H1 (cell line): ENCODE results near the gene ITPR1. TPM values are rescaled to one million over a fixed set of nuclear protein-coding genes. Genes with fewer than 3 reads are reported as not detected.

Source experiments
- CTCF ChIA-PET: fragments of 300-600 bp; sonication (Branson Sonifier 250); formaldehyde crosslinking; loops from one replicate; lab custom pipeline; 2021; ENCODE audit not compliant: partially characterized antibody; lab: Charles Lee
- POLR2A ChIA-PET: fragments of 300-600 bp; sonication (Branson Sonifier 250); formaldehyde crosslinking; loops from one replicate; lab custom pipeline; 2021; ENCODE audit warnings: inconsistent platforms; ENCODE audit not compliant: partially characterized antibody; lab: Charles Lee
- DNase-seq, 2 experiments: peaks; one replicate each; pipeline versions ENCODE4 v3.0.0 to v3.0.0-alpha.2; 2010 to 2022; ENCODE audit warnings: low spot score in 2 of 2, low read depth in 1 of 2, mixed read lengths in 1 of 2
- FAIRE-seq: peaks from 2 replicates; lab custom pipeline; 2011; peaks lifted over from hg19 to GRCh38; lab: Jason Lieb, UNC
- H2AFZ ChIP-seq: 2 replicates; pipeline ENCODE4 v1.8.1; 2012; ENCODE audit warnings: low read length, inconsistent platforms
- H2AK5ac ChIP-seq: 2 replicates; pipeline ENCODE4 v1.6.1; 2013; ENCODE audit warnings: low read depth, low read length
- H2BK120ac ChIP-seq: replicated peaks from 2 replicates; pipeline ENCODE3; 2013; ENCODE audit warnings: low read depth, low read length, inconsistent platforms
- H2BK12ac ChIP-seq: 2 replicates; pipeline ENCODE4 v1.6.1; 2013; ENCODE audit warnings: low read depth, low read length
- H2BK15ac ChIP-seq: 2 replicates; pipeline ENCODE4 v1.6.1; 2013; ENCODE audit warnings: low read length
- H2BK20ac ChIP-seq: 2 replicates; pipeline ENCODE4 v1.6.1; 2013; ENCODE audit warnings: low read length
- H2BK5ac ChIP-seq: 2 replicates; pipeline ENCODE4 v1.6.1; 2013; ENCODE audit warnings: low read depth, low read length
- H3K14ac ChIP-seq: 2 replicates; pipeline ENCODE4 v1.6.1; 2013; ENCODE audit warnings: inconsistent platforms; ENCODE audit not compliant: insufficient read length
- H3K18ac ChIP-seq: 2 replicates; pipeline ENCODE4 v1.6.1; 2013; ENCODE audit warnings: low read length; ENCODE audit errors: extremely low read depth
- H3K23ac ChIP-seq: 2 replicates; pipeline ENCODE4 v1.6.1; 2013; ENCODE audit warnings: inconsistent platforms; ENCODE audit not compliant: insufficient read length
- H3K23me2 ChIP-seq: 2 replicates; pipeline ENCODE4 v1.6.1; 2013; ENCODE audit warnings: low read depth, low read length
- H3K27ac ChIP-seq: 2 replicates; pipeline ENCODE4 v1.6.1; 2011; ENCODE audit warnings: low read depth, low read length, inconsistent platforms
- H3K27me3 ChIP-seq, 4 experiments: replicated peaks in 1 of 4; 1 replicate in 1 of 4; 2 replicates in 3 of 4; pipeline versions ENCODE4 v1.6.1 to v1.8.1; 2011 to 2013; ENCODE audit warnings: low read length in 3 of 4, mild to moderate bottlenecking in 3 of 4, inconsistent platforms in 2 of 4, mixed read lengths in 2 of 4, moderate library complexity in 1 of 4; ENCODE audit not compliant: control insufficient read depth in 3 of 4, insufficient read depth in 3 of 4; ENCODE audit errors: extremely low read depth in 1 of 4
- H3K36me3 ChIP-seq, 4 experiments: 2 replicates each; pipeline versions ENCODE4 v1.6.1 to v1.8.1; 2011 to 2013; ENCODE audit warnings: mild to moderate bottlenecking in 4 of 4, low read length in 3 of 4, moderate library complexity in 2 of 4, control low read depth in 1 of 4, inconsistent platforms in 1 of 4; ENCODE audit not compliant: insufficient read depth in 4 of 4, control insufficient read depth in 2 of 4
- H3K4ac ChIP-seq: replicated peaks from 2 replicates; pipeline ENCODE3; 2013; ENCODE audit warnings: low read length, low read depth, mixed read lengths, inconsistent platforms; ENCODE audit not compliant: insufficient read length
- H3K4me1 ChIP-seq, 4 experiments: replicated peaks in 1 of 4; 1 replicate in 1 of 4; 2 replicates in 3 of 4; pipeline versions ENCODE4 v1.6.1 to v1.8.1; 2011 to 2013; ENCODE audit warnings: low read length in 3 of 4, inconsistent platforms in 2 of 4, mixed read lengths in 1 of 4; ENCODE audit not compliant: insufficient read depth in 4 of 4, control insufficient read depth in 3 of 4
- H3K4me2 ChIP-seq, 2 experiments: 2 replicates each; pipeline versions ENCODE4 v1.6.1 to v1.8.1; 2011 to 2013; ENCODE audit warnings: low read depth in 2 of 2, low read length in 2 of 2, control low read depth in 1 of 2, inconsistent platforms in 1 of 2, mild to moderate bottlenecking in 1 of 2; ENCODE audit not compliant: insufficient read depth in 1 of 2
- H3K4me3 ChIP-seq, 4 experiments: fragments of 200-600, 300-600 bp in 1 of 4; sonication (generic), shearing (Covaris generic), sonication (Bioruptor Twin) in 1 of 4; 2 replicates each; pipeline versions ENCODE4 v1.5.1 to v1.8.1; 2011 to 2016; ENCODE audit warnings: low read length in 4 of 4, low read depth in 3 of 4, control low read depth in 2 of 4, inconsistent platforms in 2 of 4, mild to moderate bottlenecking in 2 of 4, mixed read lengths in 1 of 4, moderate library complexity in 1 of 4; ENCODE audit not compliant: insufficient read depth in 2 of 4; ENCODE audit errors: extremely low read depth in 1 of 4
- H3K56ac ChIP-seq: replicated peaks from 2 replicates; pipeline ENCODE3; 2013; ENCODE audit warnings: low read depth, mild to moderate bottlenecking, mixed read lengths, low read length, inconsistent platforms; ENCODE audit not compliant: insufficient read length
- H3K79me1 ChIP-seq: 2 replicates; pipeline ENCODE4 v1.6.1; 2013; ENCODE audit warnings: low read depth, low read length, control low read depth
- H3K79me2 ChIP-seq, 2 experiments: 2 replicates each; pipeline versions ENCODE4 v1.6.1 to v1.8.1; 2012 to 2013; ENCODE audit warnings: low read length in 2 of 2, mild to moderate bottlenecking in 2 of 2, inconsistent platforms in 1 of 2; ENCODE audit not compliant: insufficient read depth in 2 of 2, control insufficient read depth in 1 of 2
- H3K9ac ChIP-seq, 4 experiments: replicated peaks in 1 of 4; 1 replicate in 1 of 4; 2 replicates in 3 of 4; pipeline versions ENCODE4 v1.6.1 to v1.8.1; 2011 to 2013; ENCODE audit warnings: low read depth in 3 of 4, low read length in 3 of 4, control low read depth in 2 of 4, mild to moderate bottlenecking in 2 of 4, moderate library complexity in 2 of 4, inconsistent platforms in 1 of 4; ENCODE audit errors: extremely low read depth in 1 of 4
- H3K9me3 ChIP-seq, 2 experiments: 2 replicates each; pipeline versions ENCODE4 v1.6.1 to v1.8.1; 2012 to 2013; ENCODE audit warnings: mild to moderate bottlenecking in 2 of 2, moderate library complexity in 2 of 2, control low read depth in 1 of 2, inconsistent platforms in 1 of 2, low read depth in 1 of 2, low read length in 1 of 2, mixed read lengths in 1 of 2; ENCODE audit not compliant: insufficient read depth in 2 of 2
- H4K20me1 ChIP-seq, 2 experiments: replicated peaks in 1 of 2; 2 replicates each; pipeline versions ENCODE3 to v1.8.1; 2011 to 2013; ENCODE audit warnings: inconsistent platforms in 2 of 2, low read length in 2 of 2, mild to moderate bottlenecking in 1 of 2; ENCODE audit not compliant: insufficient read depth in 2 of 2, control insufficient read depth in 1 of 2
- H4K5ac ChIP-seq: 2 replicates; pipeline ENCODE4 v1.6.1; 2013; ENCODE audit warnings: low read length, low read depth, mixed read lengths, inconsistent platforms; ENCODE audit not compliant: insufficient read length
- H4K8ac ChIP-seq: 2 replicates; pipeline ENCODE4 v1.8.0; 2013; ENCODE audit warnings: mild to moderate bottlenecking, moderate library complexity, low read length, inconsistent platforms; ENCODE audit not compliant: insufficient read depth; ENCODE audit errors: extremely low read depth
- H4K91ac ChIP-seq: replicated peaks from 2 replicates; pipeline ENCODE3; 2013; ENCODE audit warnings: low read length, mixed read lengths, inconsistent platforms; ENCODE audit not compliant: insufficient read length
- POLR2AphosphoS5 ChIP-seq: IDR thresholded peaks from 2 replicates; pipeline ENCODE4 v1.6.1; 2011; ENCODE audit warnings: low read depth, low read length
- POU5F1 ChIP-seq: IDR thresholded peaks from 2 replicates; pipeline ENCODE4 v1.6.1; 2011; ENCODE audit warnings: low read depth, mild to moderate bottlenecking, low read length, moderate library complexity
- WGBS, 2 experiments: shearing (Covaris generic) in 1 of 2; methylation state at CpG; one replicate each; pipeline versions ENCODE4 v1.1.6 to v1.1.7; 2013 to 2015; ENCODE audit warnings: low lambda C conversion rate in 2 of 2, mixed read lengths in 2 of 2, inconsistent platforms in 1 of 2, low coverage in 1 of 2, missing lambda C conversion rate in 1 of 2; ENCODE audit not compliant: insufficient replicate concordance in 2 of 2, insufficient coverage in 1 of 2, insufficient read length in 1 of 2; ENCODE audit errors: extremely low coverage in 1 of 2, missing lambda C conversion rate in 1 of 2; 5-methylcytosine and 5-hydroxymethylcytosine counted together
- polyA plus RNA-seq, 7 experiments: library from polyadenylated mRNA; depleted of rRNA in 3 of 7; stranded (reverse) in 5 of 7; unstranded in 2 of 7; fragments of >200 nt in 5 of 7; fragments of 200-250 nt in 2 of 7; gene quantifications; 1 replicate in 5 of 7; 2 replicates in 1 of 7; 4 replicates in 1 of 7; pipeline versions ENCODE4 v1.2.1 to v1.2.3, GENCODE V29; 2011 to 2013; ENCODE audit warnings: missing spikeins in 2 of 7, mixed read lengths in 2 of 7
- total RNA-seq: library from RNA; stranded (reverse); fragmentation: NEBNext Ultra II Directional; extraction: Animal tissue kit (Norgen Biotek cat#: 25700); gene quantifications from 2 replicates; pipeline ENCODE4 v1.2.1, GENCODE V29; 2021
- TF ChIP-seq, protein P1 (sequence below): IDR thresholded peaks from 2 replicates; pipeline ENCODE4 v1.6.1; 2012; ENCODE audit warnings: inconsistent platforms
- TF ChIP-seq, protein P2 (sequence below): IDR thresholded peaks from 2 replicates; pipeline ENCODE4 v1.6.1; 2012; ENCODE audit warnings: low read length, inconsistent platforms

ITPR1 gene
- total and polyA plus RNA-seq, 2 of the 8 experiments (the other 6 are each of a cell fraction or from before 2014, with no cell fraction given) = 2.5 to 16.3 TPM

DNA sequence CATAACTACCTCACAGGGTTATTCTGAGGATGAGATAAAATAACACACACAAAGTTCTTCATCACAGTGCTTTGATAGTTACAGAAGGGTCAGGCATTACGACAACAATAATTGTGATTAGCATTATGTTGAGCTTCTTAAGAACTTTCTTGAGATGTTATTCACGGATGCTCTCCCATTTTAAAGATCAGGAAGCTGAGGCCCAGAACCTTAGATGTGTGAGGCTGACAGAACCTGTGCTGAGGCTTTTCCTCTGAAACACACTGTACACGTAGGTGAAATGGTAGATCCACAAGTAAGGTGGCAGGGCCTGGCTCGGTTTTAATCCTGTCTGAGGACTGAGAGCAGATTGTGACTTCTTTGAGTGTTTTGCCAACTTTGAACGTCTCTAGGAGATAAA is 274.9 kb downstream of the ITPR1 start:
- H2BK5ac ChIP-seq = no peak overlapping the region
- ChIA-PET CTCF (interaction anchor here (0.6 to 1.6 kb wide), 5 partner anchors 10 to 256 kb away, joined by 3 to 4 read pairs (median 3); no protein-coding TSS in a partner anchor), POLR2A (no interaction called here)

More for the DNA sequence above, 274.9 kb downstream of the ITPR1 start:
- Histone ChIP-seq H4K8ac (no peak overlapping the region), H3K4me2 (no peak overlapping the region), H3K79me2 (no peaks in the 10 kb centered on the region; a peak in 1 of 4 replicates), H3K4ac (no peak overlapping the region), H2BK20ac (no peak overlapping the region), H3K9ac (no peak overlapping the region), H3K4me3 (no peak overlapping the region), H4K20me1 (no peaks in the 10 kb centered on the region), H3K27me3 (no peaks in the 10 kb centered on the region), H2AK5ac (no peak overlapping the region), H3K4me1 (no peaks in the 10 kb centered on the region), H3K23ac (no peak overlapping the region), H2AFZ (no peak overlapping the region), H3K27ac (no peak overlapping the region), H4K91ac (no peak overlapping the region), H3K9me3 (peaks cover 0 to 13% of the 10 kb centered on the region in 2 experiments), H3K18ac (no peak overlapping the region), H3K23me2 (no peaks in the 10 kb centered on the region), H2BK12ac (no peak overlapping the region), H2BK120ac (no peak overlapping the region), H2BK15ac (no peak overlapping the region), H3K56ac (no peak overlapping the region), H3K14ac (no peak overlapping the region), H4K5ac (no peak overlapping the region), H3K36me3 (no peaks in the 10 kb centered on the region; a peak in 1 of 8 replicates), H3K79me1 (no peaks in the 10 kb centered on the region)
- 88% methylated on average over 5 of the region's 5 CpGs; no CpG with 5 or more reads in 1 of the 2 experiments for WGBS, 2 experiments
- FAIRE-seq (no peak), DNase-seq (no peak)
- TF ChIP-seq POU5F1 = no peak
- no peak for TF ChIP-seq POLR2AphosphoS5
- TF ChIP-seq, protein P1, sequence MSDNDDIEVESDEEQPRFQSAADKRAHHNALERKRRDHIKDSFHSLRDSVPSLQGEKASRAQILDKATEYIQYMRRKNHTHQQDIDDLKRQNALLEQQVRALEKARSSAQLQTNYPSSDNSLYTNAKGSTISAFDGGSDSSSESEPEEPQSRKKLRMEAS = no peak
- TF ChIP-seq, protein P2, sequence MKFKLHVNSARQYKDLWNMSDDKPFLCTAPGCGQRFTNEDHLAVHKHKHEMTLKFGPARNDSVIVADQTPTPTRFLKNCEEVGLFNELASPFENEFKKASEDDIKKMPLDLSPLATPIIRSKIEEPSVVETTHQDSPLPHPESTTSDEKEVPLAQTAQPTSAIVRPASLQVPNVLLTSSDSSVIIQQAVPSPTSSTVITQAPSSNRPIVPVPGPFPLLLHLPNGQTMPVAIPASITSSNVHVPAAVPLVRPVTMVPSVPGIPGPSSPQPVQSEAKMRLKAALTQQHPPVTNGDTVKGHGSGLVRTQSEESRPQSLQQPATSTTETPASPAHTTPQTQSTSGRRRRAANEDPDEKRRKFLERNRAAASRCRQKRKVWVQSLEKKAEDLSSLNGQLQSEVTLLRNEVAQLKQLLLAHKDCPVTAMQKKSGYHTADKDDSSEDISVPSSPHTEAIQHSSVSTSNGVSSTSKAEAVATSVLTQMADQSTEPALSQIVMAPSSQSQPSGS = no peak
